GM12891 (cell line): Measurements from ENCODE around the gene EFNA2.

Experiments used
- PAX5 ChIP-seq: IDR thresholded peaks from 2 replicates; pipeline ENCODE4 v1.6.1; 2011; ENCODE audit warnings: low read length, moderate library complexity, mild to moderate bottlenecking; ENCODE audit not compliant: insufficient read depth, severe bottlenecking
- POLR2A ChIP-seq: IDR thresholded peaks from 2 replicates; pipeline ENCODE4 v1.6.1; 2011; ENCODE audit warnings: low read depth, low read length, control low read depth
- POLR2AphosphoS5 ChIP-seq: IDR thresholded peaks from 2 replicates; pipeline ENCODE4 v1.6.1; 2011; ENCODE audit warnings: low read depth, low read length, control low read depth
- TAF1 ChIP-seq: IDR thresholded peaks from 2 replicates; pipeline ENCODE4 v1.6.1; 2011; ENCODE audit warnings: low read depth, low read length, control low read depth

GRCh38 chr19:1260749-1261537 lies 24.7 kb upstream of the EFNA2 start:
- TF ChIP-seq POLR2AphosphoS5 (no peak), POLR2A (no peak), TAF1 (no peak), PAX5 (no peak)
